AG04449 (cell line): ENCODE results near the gene STAG1.
"Not testable (repeated sequence)": the region's sequence is repeated elsewhere in the genome, so short reads cannot be mapped to it uniquely, and the experiment has no call there.

Source experiments
- CTCF ChIA-PET: fragments of 350-600 bp; formaldehyde crosslinking; extraction: SDS; loops from one replicate; lab custom pipeline; 2021; ENCODE audit warnings: antibody characterized with exemption; lab: Yijun Ruan, JAX
- POLR2A ChIA-PET: fragments of 400-600, 350-600 bp; formaldehyde crosslinking; extraction: SDS; loops from one replicate; lab custom pipeline; 2020; ENCODE audit warnings: antibody characterized with exemption, inconsistent platforms; lab: Yijun Ruan, JAX
- DNase-seq: peaks from one replicate; pipeline ENCODE4 v3.0.0-alpha.2; 2010; ENCODE audit warnings: low read depth, low spot score
- H3K4me3 ChIP-seq: 2 replicates; pipeline ENCODE4 v1.5.1; 2011; ENCODE audit warnings: low read depth, mild to moderate bottlenecking, control low read depth, low read length
- CTCF ChIP-seq: IDR thresholded peaks from one replicate; pipeline ENCODE4 v1.5.1; 2011; ENCODE audit warnings: mild to moderate bottlenecking, moderate library complexity, low read length, control low read depth, inconsistent platforms; ENCODE audit not compliant: insufficient read depth; ENCODE audit errors: missing control alignments

STAG1 gene

DNA sequence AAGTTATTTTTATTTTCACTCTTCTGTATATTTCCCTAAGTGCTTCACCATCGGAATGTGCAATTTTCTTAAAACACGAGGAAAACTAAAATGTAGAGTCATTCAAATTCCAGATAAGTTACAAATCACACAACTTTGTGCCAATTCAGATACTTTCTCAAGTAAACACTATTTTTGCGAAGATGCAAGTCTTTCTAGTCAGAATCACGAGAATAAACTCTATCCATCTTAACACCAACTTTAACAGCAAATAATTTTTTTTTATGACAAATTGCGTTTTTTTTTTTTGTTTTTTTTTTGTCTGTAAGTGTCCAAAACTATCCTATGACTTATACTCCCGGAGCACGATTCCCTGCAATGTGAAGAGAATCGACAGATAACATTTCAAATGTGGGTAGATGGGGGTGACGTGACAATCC is 1.3 kb downstream of the STAG1 start:
- peak; percentile 41 for DNase-seq
- ChIA-PET POLR2A (no interaction called here), CTCF (interaction anchor here (2.7 to 4.0 kb wide), 3 partner anchors 9 to 680 kb away, joined by 18 to 61 read pairs (median 32); no protein-coding TSS in a partner anchor)
- H3K4me3 ChIP-seq, result peak overlapping the region; percentile 69
- no peak for TF ChIP-seq CTCF

DNA sequence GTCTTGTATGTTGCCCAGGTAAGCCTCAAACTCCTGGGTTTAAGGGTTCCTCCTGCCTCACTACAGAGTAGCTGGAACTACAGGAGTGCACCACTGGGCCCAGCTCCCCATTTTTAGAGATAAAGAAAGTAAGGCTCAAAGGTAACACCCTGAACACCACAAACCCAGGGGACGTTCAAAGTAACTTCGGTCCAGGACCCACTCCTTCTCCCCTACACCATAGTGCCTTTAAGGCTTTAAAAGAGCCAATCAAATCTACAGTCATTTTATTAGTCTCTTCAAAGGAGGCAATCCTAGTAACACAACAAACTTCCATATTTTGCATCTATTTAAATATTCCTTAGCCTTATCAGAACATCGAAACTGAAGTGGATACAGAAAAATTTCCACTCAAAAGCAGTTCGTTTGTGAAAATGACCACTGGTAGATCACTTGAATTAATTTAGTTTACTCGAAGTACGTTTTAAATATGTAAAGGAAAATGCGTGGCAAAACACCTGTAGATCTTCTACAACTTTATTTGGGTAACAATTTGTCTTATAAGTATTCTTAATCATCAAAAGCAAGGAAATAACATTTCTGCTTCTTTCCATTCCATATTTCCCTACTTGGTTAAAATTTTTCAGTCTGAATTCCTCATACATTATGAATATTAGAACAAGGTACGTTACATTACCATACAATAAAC is 1.8 kb downstream of the STAG1 start:
- CTCF ChIA-PET, result interaction anchor here (1.0 to 2.7 kb wide), 5 partner anchors 264 to 676 kb away, joined by 3 to 12 read pairs (median 4); no protein-coding TSS in a partner anchor

DNA sequence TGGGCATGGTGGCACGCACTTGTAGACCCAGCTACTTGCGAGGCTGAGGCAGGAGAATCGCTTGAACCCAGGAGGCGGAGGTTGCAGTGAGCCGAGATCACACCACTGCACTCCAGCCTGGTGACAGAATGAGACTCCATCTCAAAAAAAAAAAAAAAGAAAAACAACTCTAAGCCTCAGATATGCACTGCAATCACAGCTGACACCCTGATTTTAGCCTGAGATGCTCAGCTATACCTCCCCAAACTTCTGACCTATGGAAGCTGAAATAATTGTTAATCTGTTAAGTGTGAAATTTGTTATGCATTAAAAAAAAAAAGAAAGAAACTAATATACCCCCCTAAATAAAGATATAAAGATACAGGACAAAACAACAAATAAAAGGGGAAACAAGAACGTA is 2.6 kb downstream of the STAG1 start:
- CTCF ChIA-PET, result interaction anchor here (0.7 to 2.7 kb wide), 8 partner anchors 265 to 679 kb away, joined by 3 to 12 read pairs (median 4); no protein-coding TSS in a partner anchor
- DNase-seq, POLR2A ChIA-PET: not testable (repeated sequence)
- H3K4me3 ChIP-seq, result peak overlapping the region; percentile 69; the same call in 1 of the 2 replicates

More for the DNA sequence above, 1.8 kb downstream of the STAG1 start:
- TF ChIP-seq CTCF, result no peak
- no peak for DNase-seq
- H3K4me3 ChIP-seq, result peak overlapping the region; percentile 69
- POLR2A ChIA-PET, result no interaction called here

DNA sequence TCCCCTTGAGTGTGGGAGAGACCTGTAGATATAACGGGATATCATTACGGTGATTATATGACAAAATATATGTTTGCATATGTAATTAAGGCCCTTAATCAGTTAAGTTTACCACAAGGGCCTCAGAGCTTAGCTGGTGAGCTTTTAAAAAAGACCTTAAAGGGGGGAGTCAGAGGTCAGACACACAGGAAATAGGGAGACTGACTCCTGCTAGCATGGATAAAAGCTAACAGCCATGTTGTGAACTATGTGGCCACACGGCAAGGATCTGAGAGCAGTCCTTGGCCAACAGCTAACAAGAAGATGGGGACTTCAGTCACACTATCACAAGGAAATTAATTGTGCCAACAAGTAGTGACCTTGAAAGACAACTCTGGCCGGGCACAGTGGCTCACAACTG is 3.1 kb downstream of the STAG1 start:
- DNase-seq, result no peak
- no peak overlapping the region for H3K4me3 ChIP-seq
- no peak for TF ChIP-seq CTCF
- CTCF ChIA-PET, result interaction anchor here (0.7 to 2.7 kb wide), 8 partner anchors 265 to 679 kb away, joined by 3 to 12 read pairs (median 4); no protein-coding TSS in a partner anchor
- POLR2A ChIA-PET, result no interaction called here

GRCh38 chr3:136745916-136746315 is 6.3 kb downstream of the STAG1 start:
- H3K4me3 ChIP-seq, result no peak overlapping the region
- no peak for DNase-seq
- ChIA-PET CTCF (interaction anchor here (0.7 to 2.5 kb wide), 6 partner anchors 268 to 671 kb away, joined by 3 to 5 read pairs (median 3); no protein-coding TSS in a partner anchor), POLR2A (no interaction called here)
- no peak for TF ChIP-seq CTCF

DNA sequence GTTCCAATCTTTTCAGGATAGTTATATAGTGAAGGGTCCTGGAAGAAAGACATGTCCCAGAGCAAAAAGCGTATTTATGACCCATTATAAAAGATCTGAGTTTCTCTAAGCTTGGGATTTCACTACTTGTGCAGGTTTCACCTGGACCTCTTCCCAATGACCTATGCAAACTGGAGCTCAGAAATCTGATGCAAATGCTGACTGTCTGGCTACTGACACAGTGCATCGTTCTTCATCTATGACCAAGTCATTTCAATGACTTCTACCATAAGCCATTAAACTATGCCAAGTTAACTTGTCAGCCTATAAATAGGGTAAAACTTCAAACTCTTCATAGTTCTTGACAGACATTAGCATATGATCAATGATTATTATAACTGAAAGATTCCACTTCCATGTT is 11.1 kb downstream of the STAG1 start:
- no peak overlapping the region for H3K4me3 ChIP-seq
- DNase-seq, result no peak
- POLR2A ChIA-PET, result interaction anchor here (1.4 kb wide), 1 partner anchor 12 kb away, joined by 5 read pairs; the partner anchor contains the start of gene STAG1
- CTCF ChIA-PET, result interaction anchor here (1.3 to 2.9 kb wide), 3 partner anchors 11 to 349 kb away, joined by 3 to 18 read pairs (median 8); partner anchors contain the start of gene STAG1
- TF ChIP-seq CTCF, result no peak
